HG03558 (cell line): ENCODE results near the gene ADPRS.

Source experiments
- ATAC-seq: cut with Tn5 transposase; IDR thresholded peaks from one replicate; pipeline ENCODE4 v1.9.1; 2021; ENCODE audit warnings: moderate number of reproducible peaks; ENCODE audit not compliant: unreplicated experiment; ENCODE audit errors: extremely low read depth

Gene ADPRS

GRCh38 chr1:36086529-36087232, 2.0 kb upstream of the ADPRS start:
- no peak for ATAC-seq

GRCh38 chr1:36087233-36088123, 1.2 kb upstream of the ADPRS start:
- ATAC-seq: no peak

GRCh38 chr1:36088265-36088576, 471 bp upstream of the ADPRS start:
- no peak for ATAC-seq

- ATAC-seq: no peak
These were observed 865 bp downstream of the ADPRS start for GRCh38 chr1:36089393-36090121.

GRCh38 chr1:36091141-36091540, 2.4 kb downstream of the ADPRS start:
- no peak for ATAC-seq

- ATAC-seq: no peak
These were observed 3.0 kb downstream of the ADPRS start for GRCh38 chr1:36091698-36092097.

GRCh38 chr1:36092166-36092797, 3.6 kb downstream of the ADPRS start:
- no peak for ATAC-seq

GRCh38 chr1:36092798-36093185, 4.1 kb downstream of the ADPRS start:
- no peak for ATAC-seq

GRCh38 chr1:36093226-36093625, 4.5 kb downstream of the ADPRS start:
- no peak for ATAC-seq

GRCh38 chr1:36093929-36094328, 5.2 kb downstream of the ADPRS start:
- no peak for ATAC-seq

- ATAC-seq: no peak
These were observed 5.9 kb downstream of the ADPRS start for GRCh38 chr1:36094621-36095061.

GRCh38 chr1:36095760-36096405, 7.2 kb downstream of the ADPRS start:
- no peak for ATAC-seq

GRCh38 chr1:36096500-36097432, 8.1 kb downstream of the ADPRS start:
- ATAC-seq: no peak

- no peak for ATAC-seq
These were observed 9.2 kb downstream of the ADPRS start for GRCh38 chr1:36097693-36098585.

- no peak for ATAC-seq
These were observed 10.1 kb downstream of the ADPRS start for GRCh38 chr1:36098650-36099365.

GRCh38 chr1:36099681-36100341, 11.1 kb downstream of the ADPRS start:
- no peak for ATAC-seq

GRCh38 chr1:36100376-36100775, 11.7 kb downstream of the ADPRS start:
- ATAC-seq: no peak
